GM12873 (cell line): ENCODE measurements around the gene FRS3.

ENCODE experiments used
- CTCF ChIP-seq: IDR thresholded peaks from 2 replicates; pipeline ENCODE4 v1.5.1; 2012; ENCODE audit warnings: low read depth, mild to moderate bottlenecking, moderate library complexity, low read length, control low read depth; ENCODE audit not compliant: insufficient read depth; ENCODE audit errors: missing control alignments

The FRS3 gene

DNA sequence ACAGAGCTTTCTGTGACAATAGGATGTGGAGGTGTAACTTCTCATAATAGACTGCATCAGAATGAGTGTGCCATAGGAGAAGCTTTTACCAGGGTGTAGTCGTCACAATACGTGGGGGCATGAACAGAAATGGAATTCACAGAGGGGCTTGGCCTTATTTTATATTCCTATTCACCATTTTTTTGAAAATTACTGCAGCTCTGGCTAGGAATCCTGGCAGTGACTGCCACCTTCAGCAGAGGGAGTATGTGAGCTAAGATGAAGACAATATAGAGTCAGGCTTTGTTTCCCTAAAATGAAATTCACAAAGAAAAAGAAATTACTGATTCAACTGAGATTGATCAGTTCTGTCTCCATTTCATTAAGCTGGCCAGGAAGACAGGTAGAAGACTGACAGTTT lies 21.7 kb upstream of the FRS3 start:
- TF ChIP-seq CTCF, result peak; percentile 46

DNA sequence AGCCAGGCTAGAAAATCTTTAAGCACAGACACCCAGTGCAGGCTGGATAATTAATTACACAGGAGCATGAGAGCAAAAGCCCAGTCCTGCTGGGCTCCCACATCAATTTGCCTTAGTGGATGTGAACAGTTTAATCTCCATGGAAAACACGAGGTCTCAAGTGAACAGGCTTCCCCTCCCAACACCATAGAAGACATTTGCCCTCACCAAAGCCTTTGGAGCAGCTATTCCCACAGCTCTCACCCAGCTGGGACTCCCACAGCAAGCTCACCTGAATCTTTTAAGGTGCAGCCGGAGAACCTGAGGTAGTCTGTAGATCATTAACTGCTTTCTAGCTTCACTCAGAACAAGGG lies 19.8 kb upstream of the FRS3 start:
- TF ChIP-seq CTCF, result no peak

DNA sequence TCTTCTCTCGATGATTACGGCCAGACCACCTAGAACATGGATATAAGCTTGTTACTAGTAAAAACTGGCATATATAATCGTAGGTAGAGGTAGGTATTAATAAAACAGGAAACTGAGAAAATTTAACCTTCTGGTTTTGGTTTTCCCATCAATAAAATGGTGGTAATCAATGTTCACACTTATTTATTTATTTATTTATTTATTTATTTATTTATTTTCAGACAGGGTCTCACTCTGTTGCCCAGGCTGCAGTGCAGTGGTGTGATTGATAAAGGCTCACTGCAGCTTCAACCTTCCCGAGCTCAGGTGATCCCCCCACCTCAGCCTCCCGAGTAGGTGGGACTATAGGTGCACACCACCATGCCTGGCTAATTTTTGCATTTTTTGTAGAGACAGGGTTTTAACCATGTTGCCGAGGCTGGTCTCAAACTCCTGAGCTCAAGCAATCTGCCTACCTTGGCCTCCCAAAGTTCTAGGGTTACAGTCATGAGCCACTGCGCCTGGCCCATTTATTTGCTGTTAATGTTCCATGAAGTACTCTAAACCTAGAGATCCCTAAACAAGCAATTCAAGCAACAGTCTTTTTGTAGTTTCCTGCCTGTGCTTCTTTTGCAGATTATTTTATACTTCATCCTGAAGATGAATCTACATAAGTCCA lies 19.3 kb upstream of the FRS3 start:
- no peak for TF ChIP-seq CTCF

GRCh38 chr6:41796474-41796873 lies 16.8 kb upstream of the FRS3 start:
- TF ChIP-seq CTCF, result no peak

GRCh38 chr6:41791984-41792383 lies 12.3 kb upstream of the FRS3 start:
- no peak for TF ChIP-seq CTCF

GRCh38 chr6:41791305-41791704 lies 11.6 kb upstream of the FRS3 start:
- TF ChIP-seq CTCF, result no peak

DNA sequence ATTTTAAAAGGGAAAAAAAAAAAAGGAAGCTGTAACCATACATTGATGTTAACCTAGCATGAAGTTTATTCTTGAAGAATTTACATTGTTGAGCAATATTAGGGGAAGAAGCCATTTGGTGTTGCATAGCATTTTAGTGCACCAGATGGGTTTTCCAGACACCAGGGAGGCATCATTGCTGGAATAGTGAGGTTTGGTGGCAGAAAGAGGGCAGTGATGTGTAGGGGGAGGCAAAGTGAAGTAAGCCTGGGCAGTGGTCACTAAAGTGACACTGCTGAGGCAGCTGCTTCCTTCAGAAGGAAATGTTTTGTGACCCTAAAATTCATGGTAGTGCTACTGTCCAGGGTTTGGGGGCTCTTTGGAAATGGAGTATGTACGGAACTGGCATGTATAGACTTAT lies 10.3 kb upstream of the FRS3 start:
- no peak for TF ChIP-seq CTCF

- no peak for TF ChIP-seq CTCF
Measured at GRCh38 chr6:41789390-41789724, 9.7 kb upstream of the FRS3 start.
